Urinary bladder (tissue), 4 donors: ENCODE data around the gene FGFR2. TPM values are rescaled to one million over a fixed set of nuclear protein-coding genes. Genes with fewer than 3 reads are reported as not detected.

Source experiments
- DNase-seq: peaks from one replicate; pipeline ENCODE4 v3.0.0-alpha.2; 2015; ENCODE audit errors: extremely low spot score
- H3K27ac ChIP-seq: one replicate; pipeline ENCODE4 v1.5.1; 2013; ENCODE audit warnings: low read depth, mild to moderate bottlenecking, moderate library complexity
- H3K36me3 ChIP-seq: one replicate; pipeline ENCODE4 v1.6.1; 2013; ENCODE audit warnings: mild to moderate bottlenecking, moderate library complexity; ENCODE audit not compliant: insufficient read depth
- H3K4me1 ChIP-seq: one replicate; pipeline ENCODE4 v1.6.1; 2013; ENCODE audit warnings: mild to moderate bottlenecking, moderate library complexity; ENCODE audit not compliant: insufficient read depth
- H3K4me3 ChIP-seq: one replicate; pipeline ENCODE4 v1.5.1; 2013; ENCODE audit warnings: low read depth, low read length
- WGBS: extraction: QIAGEN DNeasy Blood & Tissue Kit; methylation state at CpG from one replicate; pipeline ENCODE4 v1.1.7; 2013; 5-methylcytosine and 5-hydroxymethylcytosine counted together
- polyA plus RNA-seq: library from polyadenylated mRNA; stranded (reverse); fragments of 200-250 nt; gene quantifications from one replicate; pipeline ENCODE4 v1.2.3, GENCODE V29; 2013
- total RNA-seq: library from RNA; depleted of rRNA; stranded (reverse); fragments of >200 nt; gene quantifications from one replicate; pipeline ENCODE4 v1.2.3, GENCODE V29; 2014
- donor health status: healthy with polysubstance abuse.
- donor health status: healthy.

The FGFR2 gene
- total and polyA plus RNA-seq, 2 donors = 28.8 to 61.9 TPM

- no peaks in the 10 kb centered on the region for H3K4me1 ChIP-seq
- peak; percentile 47 for DNase-seq
- no peak overlapping the region for H3K4me3 ChIP-seq
- 46% methylated on average over 5 of the region's 5 CpGs for WGBS
- H3K36me3 ChIP-seq = no peaks in the 10 kb centered on the region
- no peak overlapping the region for H3K27ac ChIP-seq
Observed at GRCh38 chr10:121436630-121437341, 161.5 kb downstream of the FGFR2 start.

- DNase-seq = no peak
- H3K4me1 ChIP-seq = no peaks in the 10 kb centered on the region
- H3K36me3 ChIP-seq = no peaks in the 10 kb centered on the region
- H3K4me3 ChIP-seq = no peak overlapping the region
- no peak overlapping the region for H3K27ac ChIP-seq
- 85% methylated on average over 5 of the region's 5 CpGs for WGBS
Observed at GRCh38 chr10:121436281-121436629, 162.0 kb downstream of the FGFR2 start.

- DNase-seq = no peak
- Histone ChIP-seq H3K27ac (no peak overlapping the region), H3K36me3 (no peaks in the 10 kb centered on the region), H3K4me1 (no peaks in the 10 kb centered on the region), H3K4me3 (no peak overlapping the region)
- WGBS = 78% methylated on average over 9 of the region's 9 CpGs
Observed at GRCh38 chr10:121435099-121435875, 163.0 kb downstream of the FGFR2 start.

- H3K27ac ChIP-seq = no peak overlapping the region
- H3K36me3 ChIP-seq = no peaks in the 10 kb centered on the region
- 92% methylated on average over 7 of the region's 7 CpGs for WGBS
- DNase-seq = no peak
- H3K4me1 ChIP-seq = no peaks in the 10 kb centered on the region
- H3K4me3 ChIP-seq = no peak overlapping the region
Observed at GRCh38 chr10:121433965-121434364, 164.3 kb downstream of the FGFR2 start.

GRCh38 chr10:121428867-121429266, 169.4 kb downstream of the FGFR2 start:
- no peak overlapping the region for H3K27ac ChIP-seq
- no peaks in the 10 kb centered on the region for H3K36me3 ChIP-seq
- H3K4me3 ChIP-seq = no peak overlapping the region
- no peak for DNase-seq
- WGBS = 80% methylated on average over 1 of the region's 1 CpG
- H3K4me1 ChIP-seq = no peaks in the 10 kb centered on the region
